ENCODE results near the gene C5orf46. TPM values are rescaled to one million over a fixed set of nuclear protein-coding genes. Genes with fewer than 3 reads are reported as not detected.

The C5orf46 gene
- total and polyA plus RNA-seq, 2 donors (not counting 1 experiment from before 2014, with no cell fraction given), result not detected

GRCh38 chr5:147856801-147857200, 49.5 kb downstream of the C5orf46 start:
- Histone ChIP-seq H4K20me1 (ENCODE audit: control insufficient read depth, insufficient read depth, low read length, poor library complexity, severe bottlenecking) (no peaks in the 10 kb centered on the region), H2AFZ (ENCODE audit: insufficient read depth, low read depth, low read length, poor library complexity, severe bottlenecking) (no peak overlapping the region), H3K36me3 (replicated peaks in 1 of 2; ENCODE audit: control extremely low read depth in 1 of 2, control insufficient read depth in 1 of 2, extremely low read depth in 1 of 2, insufficient read depth in 2 of 2, low read length in 1 of 2) (no peaks in the 10 kb centered on the region), H3K4me2 (replicated peaks; ENCODE audit: low read depth, low read length, poor library complexity, severe bottlenecking) (no peak overlapping the region), H3K9ac (ENCODE audit: low read length) (no peak overlapping the region), H3K4me1 (ENCODE audit: control insufficient read depth in 2 of 2, insufficient read depth in 2 of 2, low read length in 2 of 2) (no peaks in the 10 kb centered on the region), H3K4me3 (ENCODE audit: control extremely low read depth in 1 of 5, extremely low read depth in 1 of 5, insufficient read depth in 1 of 5, low read depth in 2 of 5, low read length in 4 of 5) (no peak overlapping the region), H3K27me3 (replicated peaks in 1 of 4; ENCODE audit: control extremely low read depth in 1 of 4, control insufficient read depth in 3 of 4, insufficient read depth in 4 of 4, low read length in 3 of 4) (no peaks in the 10 kb centered on the region), H3K9me3 (ENCODE audit: control extremely low read depth in 1 of 3, control insufficient read depth in 2 of 3, insufficient read depth in 1 of 3, low read length in 2 of 3) (no peaks in the 10 kb centered on the region), H3K79me2 (ENCODE audit: control insufficient read depth, insufficient read depth, low read length) (no peaks in the 10 kb centered on the region), H3K27ac (ENCODE audit: low read length in 2 of 2) (no peak overlapping the region)
- Mint-ChIP-seq H3K4me3 (no peak overlapping the region), H3K4me1 (no peaks in the 10 kb centered on the region), H3K27me3 (peaks cover 23% of the 10 kb centered on the region), H3K9me3 (ENCODE audit: insufficient read depth) (no peaks in the 10 kb centered on the region), H3K27ac (no peak overlapping the region)
- ATAC-seq (ENCODE audit: low read depth) (no peak), DNase-seq (no peak)
- intact Hi-C loops (cut with micrococcal nuclease), result loop anchor here (1.0 to 5.0 kb wide), 2 partner anchors 228 to 1180 kb away; no protein-coding TSS in a partner anchor
- TF ChIP-seq EZH2 (IDR thresholded peaks at IDR 0.05; ENCODE audit: borderline replicate concordance, insufficient read depth, low read depth, low read length, poor library complexity, severe bottlenecking), result no peak
- TF ChIP-seq, protein P1, sequence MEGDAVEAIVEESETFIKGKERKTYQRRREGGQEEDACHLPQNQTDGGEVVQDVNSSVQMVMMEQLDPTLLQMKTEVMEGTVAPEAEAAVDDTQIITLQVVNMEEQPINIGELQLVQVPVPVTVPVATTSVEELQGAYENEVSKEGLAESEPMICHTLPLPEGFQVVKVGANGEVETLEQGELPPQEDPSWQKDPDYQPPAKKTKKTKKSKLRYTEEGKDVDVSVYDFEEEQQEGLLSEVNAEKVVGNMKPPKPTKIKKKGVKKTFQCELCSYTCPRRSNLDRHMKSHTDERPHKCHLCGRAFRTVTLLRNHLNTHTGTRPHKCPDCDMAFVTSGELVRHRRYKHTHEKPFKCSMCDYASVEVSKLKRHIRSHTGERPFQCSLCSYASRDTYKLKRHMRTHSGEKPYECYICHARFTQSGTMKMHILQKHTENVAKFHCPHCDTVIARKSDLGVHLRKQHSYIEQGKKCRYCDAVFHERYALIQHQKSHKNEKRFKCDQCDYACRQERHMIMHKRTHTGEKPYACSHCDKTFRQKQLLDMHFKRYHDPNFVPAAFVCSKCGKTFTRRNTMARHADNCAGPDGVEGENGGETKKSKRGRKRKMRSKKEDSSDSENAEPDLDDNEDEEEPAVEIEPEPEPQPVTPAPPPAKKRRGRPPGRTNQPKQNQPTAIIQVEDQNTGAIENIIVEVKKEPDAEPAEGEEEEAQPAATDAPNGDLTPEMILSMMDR (IDR thresholded peaks at IDR 0.05), result no peak
- CTCF ChIA-PET, result interaction anchor here (1.0 to 2.2 kb wide), 6 partner anchors 10 to 229 kb away, joined by 3 to 8 read pairs (median 6); no protein-coding TSS in a partner anchor
- POLR2A ChIA-PET, result no interaction called here

DNA sequence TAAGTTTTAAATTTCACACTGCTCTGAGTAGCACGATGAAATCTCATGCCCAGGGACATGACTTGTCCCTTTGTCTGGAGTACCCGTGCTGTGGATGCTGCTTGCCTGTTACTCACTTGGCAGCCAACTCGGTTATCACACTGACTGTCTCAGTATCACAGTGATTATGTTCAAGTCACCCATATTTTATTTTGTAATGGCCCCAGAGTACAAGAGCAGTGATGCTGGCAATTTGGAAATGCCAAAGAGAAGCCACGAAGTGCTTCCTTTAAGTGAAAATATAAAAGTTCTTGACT, 50.6 kb downstream of the C5orf46 start:
- H3K9me3 Mint-ChIP-seq (ENCODE audit: insufficient read depth), result no peaks in the 10 kb centered on the region
- Histone ChIP-seq H3K4me1 (ENCODE audit: control insufficient read depth in 2 of 2, insufficient read depth in 2 of 2, low read length in 2 of 2) (no peaks in the 10 kb centered on the region), H2AFZ (ENCODE audit: insufficient read depth, low read depth, low read length, poor library complexity, severe bottlenecking) (no peak overlapping the region), H3K9ac (ENCODE audit: low read length) (no peak overlapping the region), H3K36me3 (replicated peaks in 1 of 2; ENCODE audit: control extremely low read depth in 1 of 2, control insufficient read depth in 1 of 2, extremely low read depth in 1 of 2, insufficient read depth in 2 of 2, low read length in 1 of 2) (no peaks in the 10 kb centered on the region), H3K4me3 (ENCODE audit: control extremely low read depth in 1 of 5, extremely low read depth in 1 of 5, insufficient read depth in 1 of 5, low read depth in 2 of 5, low read length in 4 of 5) (no peak overlapping the region), H3K27me3 (replicated peaks in 1 of 4; ENCODE audit: control extremely low read depth in 1 of 4, control insufficient read depth in 3 of 4, insufficient read depth in 4 of 4, low read length in 3 of 4) (no peaks in the 10 kb centered on the region), H3K79me2 (ENCODE audit: control insufficient read depth, insufficient read depth, low read length) (no peaks in the 10 kb centered on the region), H4K20me1 (ENCODE audit: control insufficient read depth, insufficient read depth, low read length, poor library complexity, severe bottlenecking) (no peaks in the 10 kb centered on the region), H3K27ac (ENCODE audit: low read length in 2 of 2) (no peak overlapping the region), H3K4me2 (replicated peaks; ENCODE audit: low read depth, low read length, poor library complexity, severe bottlenecking) (no peak overlapping the region), H3K9me3 (ENCODE audit: control extremely low read depth in 1 of 3, control insufficient read depth in 2 of 3, insufficient read depth in 1 of 3, low read length in 2 of 3) (no peaks in the 10 kb centered on the region)
- WGBS (ENCODE audit: insufficient coverage), result 50% methylated on average over 1 of the region's 4 CpGs
- TF ChIP-seq EZH2 (IDR thresholded peaks at IDR 0.05; ENCODE audit: borderline replicate concordance, insufficient read depth, low read depth, low read length, poor library complexity, severe bottlenecking), result no peak
- TF ChIP-seq, protein P1 (IDR thresholded peaks at IDR 0.05), result no peak
- ATAC-seq (ENCODE audit: low read depth) (no peak), DNase-seq (no peak)
- no peak overlapping the region for H3K4me3 Mint-ChIP-seq
- POLR2A ChIA-PET, result no interaction called here
- CTCF ChIA-PET, result interaction anchor here (2.2 kb wide), 1 partner anchor 228 kb away, joined by 4 read pairs; no protein-coding TSS in a partner anchor
- intact Hi-C loops (cut with micrococcal nuclease), result loop anchor here (5.0 kb wide), 1 partner anchor 1182 kb away; no protein-coding TSS in a partner anchor
- H3K27me3 Mint-ChIP-seq, result peaks cover 27% of the 10 kb centered on the region
- H3K4me1 Mint-ChIP-seq, result no peaks in the 10 kb centered on the region
- no peak overlapping the region for H3K27ac Mint-ChIP-seq

All from B cell (primary cell).